HL-60/S4 treated with phorbol 12-myristate 13-acetate at 8.2 ng/mL for 4 days and 3 days (cell line): ENCODE results near the gene GRK1.
"Not testable (repeated sequence)": the region's sequence is repeated elsewhere in the genome, so short reads cannot be mapped to it uniquely, and the experiment has no call there.

ENCODE experiments used
- in situ Hi-C: fragments of 300-500 bp; cut with MboI; formaldehyde crosslinking; loops from 2 replicates; pipeline ENCODE4 v1.15.0; 2022; ENCODE audit warnings: low sequenced_read_pairs

The GRK1 gene

GRCh38 chr13:113664751-113665596 lies 2.0 kb upstream of the GRK1 start:
- in situ Hi-C loops = no loop called here

GRCh38 chr13:113665597-113666328 lies 1.3 kb upstream of the GRK1 start:
- in situ Hi-C loops = no loop called here

- in situ Hi-C loops = no loop called here
Measured at GRCh38 chr13:113666329-113666670, 719 bp upstream of the GRK1 start.

GRCh38 chr13:113667771-113668490 lies 912 bp downstream of the GRK1 start:
- in situ Hi-C loops = no loop called here

- in situ Hi-C loops = no loop called here
Measured at GRCh38 chr13:113668491-113668971, 1.5 kb downstream of the GRK1 start.

GRCh38 chr13:113669231-113669754 lies 2.3 kb downstream of the GRK1 start:
- in situ Hi-C loops = no loop called here

GRCh38 chr13:113669755-113670341 lies 2.8 kb downstream of the GRK1 start:
- in situ Hi-C loops = no loop called here

GRCh38 chr13:113670541-113670940 lies 3.5 kb downstream of the GRK1 start:
- in situ Hi-C loops = no loop called here

- in situ Hi-C loops = no loop called here
Measured at GRCh38 chr13:113671066-113672001, 4.3 kb downstream of the GRK1 start.

- in situ Hi-C loops = no loop called here
Measured at GRCh38 chr13:113672002-113672651, 5.1 kb downstream of the GRK1 start.

GRCh38 chr13:113722921-113723320 lies 55.9 kb downstream of the GRK1 start:
- in situ Hi-C loops = no loop called here

GRCh38 chr13:113723410-113724015 lies 56.5 kb downstream of the GRK1 start:
- in situ Hi-C loops = no loop called here

- in situ Hi-C loops = no loop called here
Measured at GRCh38 chr13:113724016-113724758, 57.2 kb downstream of the GRK1 start.

GRCh38 chr13:113724780-113725315 lies 57.8 kb downstream of the GRK1 start:
- in situ Hi-C loops = no loop called here

- in situ Hi-C loops = not testable (repeated sequence)
Measured at GRCh38 chr13:113725329-113726105, 58.5 kb downstream of the GRK1 start.

GRCh38 chr13:113726106-113726821 lies 59.2 kb downstream of the GRK1 start:
- in situ Hi-C loops = not testable (repeated sequence)
